A549 treated with Hydrocortisone at 1 μM for 4 hours (cell line): ENCODE results near the gene FTO. TPM values are rescaled to one million over a fixed set of nuclear protein-coding genes. Genes with fewer than 3 reads are reported as not detected.

Experiments used
- total RNA-seq: library from RNA; stranded (reverse); fragments of 200-300 nt; extraction: Qiagen RNA extraction; gene quantifications from 5 replicates; pipeline ENCODE4 v1.2.3, GENCODE V29; 2022

FTO gene
- 24.0 to 46.0 TPM (median 28.4 TPM) in 5 replicates for total RNA-seq

GRCh38 chr16:53703590-53704444 is at the start of gene FTO, which contains the start of gene RPGRIP1L:
Gene FTO (plus strand): TSS chr16:53704156.
Gene RPGRIP1L (minus strand): TSS chr16:53703859. CDS start chr16:53700723, 3,136 bp downstream.

Other genes starting within 250 kb of the FTO start
- 20.0 to 30.5 TPM (median 25.7 TPM) in 5 replicates for gene AKTIP, start 200.9 kb upstream of the FTO start, total RNA-seq
- gene RPGRIP1L, start 297 bp upstream of the FTO start, total RNA-seq = 9.0 to 12.3 TPM (median 9.9 TPM) in 5 replicates